SH-SY5Y (cell line): ENCODE measurements around the gene AGAP1.

ENCODE experiments used
- GATA2 ChIP-seq: IDR thresholded peaks from 2 replicates; pipeline ENCODE4 v1.6.1; 2011; ENCODE audit warnings: mild to moderate bottlenecking, low read depth, low read length
- GATA3 ChIP-seq: IDR thresholded peaks from 2 replicates; pipeline ENCODE4 v1.6.1; 2011; ENCODE audit warnings: low read depth, mild to moderate bottlenecking, low read length, moderate library complexity

The AGAP1 gene

GRCh38 chr2:235471186-235471747 lies 22.6 kb upstream of the AGAP1 start:
- TF ChIP-seq GATA3 (no peak), GATA2 (no peak)

- TF ChIP-seq GATA3 (no peak), GATA2 (no peak)
These were observed 21.4 kb upstream of the AGAP1 start for GRCh38 chr2:235472443-235472842.

- TF ChIP-seq GATA2 (no peak), GATA3 (no peak)
These were observed 15.2 kb upstream of the AGAP1 start for GRCh38 chr2:235478609-235479008.

GRCh38 chr2:235479604-235480003 lies 14.2 kb upstream of the AGAP1 start:
- no peak for TF ChIP-seq GATA2
- no peak for TF ChIP-seq GATA3

GRCh38 chr2:235480614-235481013 lies 13.2 kb upstream of the AGAP1 start:
- TF ChIP-seq GATA3, result no peak

GRCh38 chr2:235483313-235483712 lies 10.5 kb upstream of the AGAP1 start:
- TF ChIP-seq GATA2 (no peak), GATA3 (no peak)

- TF ChIP-seq GATA2 (no peak), GATA3 (no peak)
These were observed 8.5 kb upstream of the AGAP1 start for GRCh38 chr2:235485362-235485761.

- TF ChIP-seq GATA3, result no peak
- no peak for TF ChIP-seq GATA2
These were observed 7.1 kb upstream of the AGAP1 start for GRCh38 chr2:235486729-235487128.

- TF ChIP-seq GATA2 (no peak), GATA3 (no peak)
These were observed 3.9 kb upstream of the AGAP1 start for GRCh38 chr2:235489897-235490296.

- no peak for TF ChIP-seq GATA3
- no peak for TF ChIP-seq GATA2
These were observed 946 bp upstream of the AGAP1 start for GRCh38 chr2:235492850-235493344.

GRCh38 chr2:235493402-235493774 lies 455 bp upstream of the AGAP1 start:
- TF ChIP-seq GATA3 (no peak), GATA2 (no peak)

GRCh38 chr2:235494716-235495372 lies 1.0 kb downstream of the AGAP1 start:
- TF ChIP-seq GATA2 (no peak), GATA3 (no peak)

GRCh38 chr2:235495373-235496238 lies 1.8 kb downstream of the AGAP1 start:
- TF ChIP-seq GATA2 (no peak), GATA3 (no peak)

- TF ChIP-seq GATA2, result no peak
- TF ChIP-seq GATA3, result no peak
These were observed 2.4 kb downstream of the AGAP1 start for GRCh38 chr2:235496239-235496621.

- no peak for TF ChIP-seq GATA2
- TF ChIP-seq GATA3, result no peak
These were observed 3.3 kb downstream of the AGAP1 start for GRCh38 chr2:235497096-235497495.

- TF ChIP-seq GATA2 (no peak), GATA3 (no peak)
These were observed 4.7 kb downstream of the AGAP1 start for GRCh38 chr2:235498541-235498940.
